T-helper 2 cell treated with Interferon-gamma antibody and Interleukin-4, amounts not matched to agents 100 ng/mL and 5 ng/mL, for 36 hours (primary cell): ENCODE measurements around the gene ALG8. TPM values are rescaled to one million over a fixed set of nuclear protein-coding genes. Genes with fewer than 3 reads are reported as not detected.
"Not testable (repeated sequence)": the region's sequence is repeated elsewhere in the genome, so short reads cannot be mapped to it uniquely, and the experiment has no call there.

Experiments
- intact Hi-C: fragments of 100-400 bp; cut with micrococcal nuclease; formaldehyde crosslinking; loops from one replicate; pipeline ENCODE4 v1.15.1; 2023
- total RNA-seq: library from RNA; stranded (reverse); gene quantifications from 2 replicates; pipeline ENCODE4 v1.2.3, GENCODE V29; 2022

Gene ALG8
- total RNA-seq, 1 donor from 2014 or later: 66.7 TPM

GRCh38 chr11:78076733-78077403 lies 62.6 kb downstream of the ALG8 start:
- intact Hi-C loops: loop anchor here (5.0 kb wide), 3 partner anchors 125 to 485 kb away; partner anchors contain the start of gene GAB2

GRCh38 chr11:78074756-78075155 lies 64.7 kb downstream of the ALG8 start:
- intact Hi-C loops: loop anchor here (5.0 kb wide), 3 partner anchors 128 to 488 kb away; partner anchors contain the start of gene GAB2

GRCh38 chr11:78072455-78072854 lies 67.0 kb downstream of the ALG8 start:
- intact Hi-C loops: no loop called here

- intact Hi-C loops: no loop called here
Measured at GRCh38 chr11:78071717-78072116, 67.7 kb downstream of the ALG8 start.

- intact Hi-C loops: no loop called here
Measured at GRCh38 chr11:78070621-78071020, 68.8 kb downstream of the ALG8 start.

GRCh38 chr11:78069465-78069864 lies 70.0 kb downstream of the ALG8 start:
- intact Hi-C loops: no loop called here

GRCh38 chr11:78067704-78068103 lies 71.7 kb downstream of the ALG8 start:
- intact Hi-C loops: no loop called here

GRCh38 chr11:78066471-78066870 lies 73.0 kb downstream of the ALG8 start:
- intact Hi-C loops: no loop called here

- intact Hi-C loops: no loop called here
Measured at GRCh38 chr11:78065203-78065602, 74.2 kb downstream of the ALG8 start.

GRCh38 chr11:78063440-78064181 lies 75.8 kb downstream of the ALG8 start, which contains the start of gene THRSP:
Gene THRSP, plus strand, starts transcription at chr11:78063861. Its CDS starts 21 bp downstream, at chr11:78063882.
- intact Hi-C loops: no loop called here

GRCh38 chr11:78062671-78063070 lies 76.8 kb downstream of the ALG8 start:
- intact Hi-C loops: no loop called here

GRCh38 chr11:78061921-78062311 lies 77.5 kb downstream of the ALG8 start:
- intact Hi-C loops: no loop called here

GRCh38 chr11:78061088-78061920 lies 78.1 kb downstream of the ALG8 start:
- intact Hi-C loops: no loop called here

- intact Hi-C loops: no loop called here
Measured at GRCh38 chr11:78060533-78060932, 78.9 kb downstream of the ALG8 start.

- intact Hi-C loops: not testable (repeated sequence)
Measured at GRCh38 chr11:78059749-78060328, 79.6 kb downstream of the ALG8 start.

- intact Hi-C loops: no loop called here
Measured at GRCh38 chr11:78057462-78058055, 81.9 kb downstream of the ALG8 start.

GRCh38 chr11:78056093-78056492 lies 83.3 kb downstream of the ALG8 start:
- intact Hi-C loops: no loop called here

- intact Hi-C loops: no loop called here
Measured at GRCh38 chr11:78054971-78055370, 84.5 kb downstream of the ALG8 start.

- intact Hi-C loops: no loop called here
Measured at GRCh38 chr11:78050964-78051831, 88.2 kb downstream of the ALG8 start.
